ENCODE measurements around the gene SLC7A1. TPM values are rescaled to one million over a fixed set of nuclear protein-coding genes. Genes with fewer than 3 reads are reported as not detected.
A peak's percentile ranks its signal among the peaks of the same experiment; 100 is the strongest.

Gene SLC7A1
- total and polyA plus RNA-seq, 2 of the 4 experiments (the other 2 are of a cell fraction) = 9.7 to 22.3 TPM

- no peak overlapping the region for H2BK15ac ChIP-seq (ENCODE audit: low read depth, low read length)
- H3K14ac ChIP-seq (replicated peaks; ENCODE audit: low read depth, low read length) = no peak overlapping the region
- H3K4me3 ChIP-seq (ENCODE audit: insufficient read depth, low read depth, low read length) = no peak overlapping the region
- 41% methylated on average over 6 of the region's 8 CpGs; no CpG with 5 or more reads in 1 of the 2 experiments for WGBS, 2 experiments (ENCODE audit: extremely low coverage in 2 of 2, insufficient read length in 1 of 2)
- no peak overlapping the region for H2BK5ac ChIP-seq (ENCODE audit: low read depth, low read length, poor library complexity, severe bottlenecking)
- peaks cover 88% of the 10 kb centered on the region for H4K20me1 ChIP-seq (ENCODE audit: insufficient read depth, low read length)
- no peak overlapping the region for H3K18ac ChIP-seq (ENCODE audit: low read depth, low read length)
- H3K27me3 ChIP-seq (ENCODE audit: control insufficient read depth, insufficient read depth, low read length) = no peaks in the 10 kb centered on the region
- no TSS peak for BruUV-seq (replicated peaks)
- dilution Hi-C loops (cut with HindIII; ENCODE audit: low sequenced_read_pairs, unreplicated experiment) (no loop called here), in situ Hi-C loops (cut with MboI; ENCODE audit: low sequenced_read_pairs) (no loop called here), intact Hi-C loops (cut with micrococcal nuclease) (no loop called here)
- peaks cover 32% of the 10 kb centered on the region for H3K9me1 ChIP-seq (ENCODE audit: insufficient read depth, low read length)
- H2BK20ac ChIP-seq (ENCODE audit: low read depth, low read length) = no peak overlapping the region
- no peak overlapping the region for H3K27ac ChIP-seq (ENCODE audit: insufficient read depth, low read length)
- H3K4me1 ChIP-seq (ENCODE audit: control insufficient read depth, insufficient read depth, low read length) = peaks cover 10% of the 10 kb centered on the region
- no peak overlapping the region for H3K56ac ChIP-seq (ENCODE audit: extremely low read depth, insufficient read depth, low read length)
- no peaks in the 10 kb centered on the region for H3K9me3 ChIP-seq (ENCODE audit: control insufficient read depth, insufficient read depth, low read length)
- H3K23ac ChIP-seq (ENCODE audit: low read depth, low read length) = peak overlapping the region; percentile 73; the same call in 1 of the 2 replicates
- H4K91ac ChIP-seq (ENCODE audit: insufficient read depth, low read depth, low read length) = no peak overlapping the region
- no peak overlapping the region; the same call in 1 of the 2 replicates for H2AK5ac ChIP-seq (ENCODE audit: low read depth, low read length)
- ATAC-seq (ENCODE audit: low read depth) = no peak
- no peak overlapping the region for H4K8ac ChIP-seq (ENCODE audit: low read depth in 2 of 2, low read length in 2 of 2)
- H3K9ac ChIP-seq (ENCODE audit: low read depth, low read length) = no peak overlapping the region
- H3K36me3 ChIP-seq (ENCODE audit: control insufficient read depth, insufficient read depth, low read length) = no peaks in the 10 kb centered on the region; the same call in 1 of the 2 replicates
- TF ChIP-seq BHLHE40 (IDR thresholded peaks at IDR 0.05; ENCODE audit: low read depth, low read length) = 0 out of 2 replicates have a peak, but pooled peaks have one; percentile 30
- no peak for TF ChIP-seq ELK1 (IDR thresholded peaks at IDR 0.05; ENCODE audit: borderline replicate concordance, low read depth, low read length)
- no peak for TF ChIP-seq MAFK (IDR thresholded peaks at IDR 0.05; ENCODE audit: low read depth, low read length)
- TF ChIP-seq USF2 (IDR thresholded peaks at IDR 0.05; ENCODE audit: low read depth, low read length) = peak; percentile 17; the same call in 1 of the 2 replicates
- no peak for TF ChIP-seq CEBPB (IDR thresholded peaks at IDR 0.05; ENCODE audit: low read depth, low read length)
- no peak for TF ChIP-seq FOS (IDR thresholded peaks at IDR 0.05; ENCODE audit: low read depth, low read length)
- TF ChIP-seq MXI1 (IDR thresholded peaks at IDR 0.05; ENCODE audit: borderline replicate concordance, low read depth, low read length) = 0 out of 2 replicates have a peak, but pooled peaks have one; percentile 38
- H3K4me2 ChIP-seq (ENCODE audit: low read depth, low read length) = peak overlapping the region; percentile 51
- H3K4ac ChIP-seq (ENCODE audit: low read depth, low read length) = no peak overlapping the region
- no peak overlapping the region for H2BK120ac ChIP-seq (ENCODE audit: low read depth, low read length)
- peaks cover 22 to 89% of the 10 kb centered on the region in 2 experiments for H3K79me1 ChIP-seq (ENCODE audit: low read depth in 1 of 2, low read length in 2 of 2)
- H2AK9ac ChIP-seq (replicated peaks; ENCODE audit: low read depth, low read length, poor library complexity) = peak overlapping the region; percentile 18
- peak overlapping the region; percentile 47 for H2AFZ ChIP-seq (replicated peaks; ENCODE audit: low read length, poor library complexity)
- POLR2A ChIA-PET (ENCODE audit: unreplicated experiment) = no interaction called here
- peak overlapping the region; percentile 62; the same call in 1 of the 2 replicates for H4K5ac ChIP-seq (ENCODE audit: low read depth, low read length)
- CTCF ChIA-PET = interaction anchor here (1.7 to 2.2 kb wide), 2 partner anchors 9 to 13 kb away, joined by 4 to 6 read pairs; no protein-coding TSS in a partner anchor
- peak; percentile 39 for DNase-seq
Observed at GRCh38 chr13:29573190-29573589, 22.3 kb downstream of the SLC7A1 start.
